Endothelial cell of umbilical vein (primary cell): ENCODE measurements around the gene MMD.

ENCODE experiments used
- MYC ChIP-seq: IDR thresholded peaks from one replicate; pipeline ENCODE4 v1.6.1; 2011; ENCODE audit warnings: mild to moderate bottlenecking, low read depth, low read length
- POLR2A ChIP-seq: IDR thresholded peaks from 2 replicates; pipeline ENCODE4 v1.6.1; 2012; ENCODE audit warnings: low read depth, mild to moderate bottlenecking, control low read depth, low read length
- TF ChIP-seq, protein P1 (sequence below), 2 donors: IDR thresholded peaks; 1 replicate in 1 of 2; 2 replicates in 1 of 2; pipeline ENCODE4 v1.5.1; 2011; ENCODE audit warnings: low read length in 2 of 2, mild to moderate bottlenecking in 2 of 2, moderate library complexity in 2 of 2, control low read depth in 1 of 2, inconsistent platforms in 1 of 2, low read depth in 1 of 2; ENCODE audit not compliant: insufficient read depth in 1 of 2; ENCODE audit errors: extremely low read depth in 1 of 2

DNA sequence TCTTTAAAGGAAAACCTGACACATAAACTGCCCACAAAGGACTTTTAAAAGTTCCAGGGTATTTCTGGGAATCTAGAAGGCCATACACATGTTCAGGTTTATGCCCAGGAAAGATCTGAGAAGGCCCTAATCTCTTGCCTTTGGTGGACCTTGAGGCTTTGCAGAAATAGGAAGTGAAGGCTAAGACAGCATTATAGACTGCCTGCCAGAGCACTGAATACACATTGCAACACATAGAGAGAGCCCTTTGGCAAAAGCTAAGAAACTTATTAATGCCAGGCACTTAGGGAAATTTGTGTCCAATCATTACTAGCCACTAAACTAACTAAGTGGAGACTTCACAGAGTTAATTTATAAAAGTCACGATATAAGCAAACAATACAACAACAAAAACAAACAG is 70.4 kb downstream of the MMD start:
- TF ChIP-seq, protein P1, sequence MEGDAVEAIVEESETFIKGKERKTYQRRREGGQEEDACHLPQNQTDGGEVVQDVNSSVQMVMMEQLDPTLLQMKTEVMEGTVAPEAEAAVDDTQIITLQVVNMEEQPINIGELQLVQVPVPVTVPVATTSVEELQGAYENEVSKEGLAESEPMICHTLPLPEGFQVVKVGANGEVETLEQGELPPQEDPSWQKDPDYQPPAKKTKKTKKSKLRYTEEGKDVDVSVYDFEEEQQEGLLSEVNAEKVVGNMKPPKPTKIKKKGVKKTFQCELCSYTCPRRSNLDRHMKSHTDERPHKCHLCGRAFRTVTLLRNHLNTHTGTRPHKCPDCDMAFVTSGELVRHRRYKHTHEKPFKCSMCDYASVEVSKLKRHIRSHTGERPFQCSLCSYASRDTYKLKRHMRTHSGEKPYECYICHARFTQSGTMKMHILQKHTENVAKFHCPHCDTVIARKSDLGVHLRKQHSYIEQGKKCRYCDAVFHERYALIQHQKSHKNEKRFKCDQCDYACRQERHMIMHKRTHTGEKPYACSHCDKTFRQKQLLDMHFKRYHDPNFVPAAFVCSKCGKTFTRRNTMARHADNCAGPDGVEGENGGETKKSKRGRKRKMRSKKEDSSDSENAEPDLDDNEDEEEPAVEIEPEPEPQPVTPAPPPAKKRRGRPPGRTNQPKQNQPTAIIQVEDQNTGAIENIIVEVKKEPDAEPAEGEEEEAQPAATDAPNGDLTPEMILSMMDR (IDR thresholded peaks at IDR 0.05; ENCODE audit: extremely low read depth in 1 of 2, insufficient read depth in 1 of 2, low read depth in 1 of 2, low read length in 2 of 2), result no peak
- TF ChIP-seq POLR2A, result no peak
- TF ChIP-seq MYC, result no peak
